H9 (cell line): Measurements from ENCODE around the gene LTK. TPM values are rescaled to one million over a fixed set of nuclear protein-coding genes. Genes with fewer than 3 reads are reported as not detected.

Experiments
- DNase-seq: peaks from one replicate; pipeline ENCODE4 v3.0.0-alpha.2; 2017
- H2AFZ ChIP-seq: one replicate; pipeline ENCODE4 v1.6.1; 2013; ENCODE audit warnings: mild to moderate bottlenecking, low read length, control low read depth, moderate library complexity
- H2AK5ac ChIP-seq: 2 replicates; pipeline ENCODE4 v1.6.1; 2013; ENCODE audit warnings: low read length, control low read depth, mixed read lengths; ENCODE audit not compliant: insufficient read length
- H2BK120ac ChIP-seq: one replicate; pipeline ENCODE4 v1.6.1; 2013; ENCODE audit warnings: low read depth, mild to moderate bottlenecking, low read length, control low read depth, inconsistent platforms; ENCODE audit not compliant: poor library complexity, severe bottlenecking
- H2BK12ac ChIP-seq: 2 replicates; pipeline ENCODE4 v1.6.1; 2013; ENCODE audit warnings: low read length, control low read depth, mixed read lengths, low read depth; ENCODE audit not compliant: insufficient read length
- H2BK15ac ChIP-seq: 2 replicates; pipeline ENCODE4 v1.6.1; 2013; ENCODE audit warnings: low read depth, low read length, control low read depth
- H2BK20ac ChIP-seq: one replicate; pipeline ENCODE4 v1.6.1; 2013; ENCODE audit warnings: low read depth, mild to moderate bottlenecking, low read length, control low read depth, inconsistent platforms; ENCODE audit not compliant: poor library complexity, severe bottlenecking
- H2BK5ac ChIP-seq: 2 replicates; pipeline ENCODE4 v1.6.1; 2013; ENCODE audit warnings: low read length, control low read depth, mixed read lengths; ENCODE audit not compliant: insufficient read length
- H3K14ac ChIP-seq: 2 replicates; pipeline ENCODE4 v1.6.1; 2013; ENCODE audit warnings: low read length, control low read depth; ENCODE audit not compliant: insufficient read depth
- H3K18ac ChIP-seq: 2 replicates; pipeline ENCODE4 v1.6.1; 2013; ENCODE audit warnings: low read depth, mild to moderate bottlenecking, mixed read lengths, low read length, control low read depth; ENCODE audit not compliant: insufficient read length
- H3K23ac ChIP-seq: 2 replicates; pipeline ENCODE4 v1.6.1; 2013; ENCODE audit warnings: low read length, control low read depth, mixed read lengths, low read depth; ENCODE audit not compliant: insufficient read length
- H3K23me2 ChIP-seq: 2 replicates; pipeline ENCODE4 v1.6.1; 2013; ENCODE audit warnings: low read depth, mild to moderate bottlenecking, mixed read lengths, low read length, control low read depth; ENCODE audit not compliant: insufficient read length, poor library complexity, severe bottlenecking
- H3K27ac ChIP-seq: 2 replicates; pipeline ENCODE4 v1.5.1; 2013; ENCODE audit warnings: low read length, control low read depth, mixed read lengths, low read depth; ENCODE audit not compliant: insufficient read length
- H3K27me3 ChIP-seq: 2 replicates; pipeline ENCODE4 v1.6.1; 2013; ENCODE audit warnings: low read length, control low read depth, inconsistent platforms; ENCODE audit not compliant: insufficient read depth
- H3K4ac ChIP-seq: 2 replicates; pipeline ENCODE4 v1.6.1; 2013; ENCODE audit warnings: low read depth, mild to moderate bottlenecking, control low read depth, inconsistent platforms, low read length, moderate library complexity
- H3K4me1 ChIP-seq: 2 replicates; pipeline ENCODE4 v1.6.1; 2013; ENCODE audit warnings: low read length, control low read depth, inconsistent platforms; ENCODE audit not compliant: insufficient read depth
- H3K4me2 ChIP-seq: 2 replicates; pipeline ENCODE4 v1.6.1; 2013; ENCODE audit warnings: low read length, control low read depth, mixed read lengths; ENCODE audit not compliant: insufficient read length, insufficient read depth
- H3K56ac ChIP-seq: 2 replicates; pipeline ENCODE4 v1.6.1; 2013; ENCODE audit warnings: low read depth, mild to moderate bottlenecking, mixed read lengths, low read length, control low read depth; ENCODE audit not compliant: insufficient read length
- H3K79me1 ChIP-seq: 2 replicates; pipeline ENCODE4 v1.6.1; 2013; ENCODE audit warnings: low read depth, mild to moderate bottlenecking, moderate library complexity, low read length, control low read depth, inconsistent platforms; ENCODE audit not compliant: insufficient read depth, poor library complexity, severe bottlenecking
- H3K79me2 ChIP-seq: 2 replicates; pipeline ENCODE4 v1.6.1; 2013; ENCODE audit warnings: low read length, control low read depth, inconsistent platforms; ENCODE audit not compliant: insufficient read depth
- H3K9ac ChIP-seq: 2 replicates; pipeline ENCODE4 v1.6.1; 2013; ENCODE audit warnings: low read length, control low read depth, mixed read lengths; ENCODE audit not compliant: insufficient read length; ENCODE audit errors: extremely low read depth
- H3K9me3 ChIP-seq: one replicate; pipeline ENCODE4 v1.6.1; 2013; ENCODE audit warnings: low read depth, low read length, inconsistent platforms; ENCODE audit not compliant: control insufficient read depth
- H3T11ph ChIP-seq: one replicate; pipeline ENCODE4 v1.6.1; 2013; ENCODE audit warnings: mild to moderate bottlenecking, low read length, control low read depth, inconsistent platforms
- H4K20me1 ChIP-seq: one replicate; pipeline ENCODE4 v1.6.1; 2013; ENCODE audit not compliant: control insufficient read depth, insufficient read length, insufficient read depth
- H4K5ac ChIP-seq: 2 replicates; pipeline ENCODE4 v1.6.1; 2013; ENCODE audit warnings: low read depth, mild to moderate bottlenecking, mixed read lengths, low read length, control low read depth; ENCODE audit not compliant: insufficient read length
- H4K8ac ChIP-seq: replicated peaks from 2 replicates; pipeline ENCODE4 v1.6.1; 2013; ENCODE audit warnings: low read length, control low read depth, mixed read lengths, low read depth; ENCODE audit not compliant: insufficient read length
- H4K91ac ChIP-seq: 2 replicates; pipeline ENCODE4 v1.6.1; 2013; ENCODE audit warnings: low read depth, mild to moderate bottlenecking, moderate library complexity, mixed read lengths, low read length, control low read depth; ENCODE audit not compliant: insufficient read length
- H3K27ac Mint-ChIP-seq, 3 experiments: 2 replicates in 2 of 3; 3 replicates in 1 of 3; pipeline ENCODE4 v1.8.0; 2020 to 2021; ENCODE audit warnings: mixed read lengths in 3 of 3, mild to moderate bottlenecking in 1 of 3, moderate library complexity in 1 of 3
- H3K27me3 Mint-ChIP-seq: 2 replicates; pipeline ENCODE4 v1.8.0; 2021; ENCODE audit warnings: low read depth, mild to moderate bottlenecking, moderate library complexity, mixed read lengths
- H3K36me3 Mint-ChIP-seq, 3 experiments: 2 replicates in 2 of 3; 3 replicates in 1 of 3; pipeline ENCODE4 v1.8.0; 2020 to 2021; ENCODE audit warnings: low read depth in 3 of 3, mixed read lengths in 3 of 3; ENCODE audit not compliant: insufficient read depth in 1 of 3
- H3K4me1 Mint-ChIP-seq, 2 experiments: 2 replicates each; pipeline ENCODE4 v1.8.0; 2020; ENCODE audit warnings: mixed read lengths in 2 of 2
- H3K4me3 Mint-ChIP-seq, 2 experiments: 2 replicates in 1 of 2; 3 replicates in 1 of 2; pipeline ENCODE4 v1.8.0; 2020 to 2021; ENCODE audit warnings: mild to moderate bottlenecking in 2 of 2, mixed read lengths in 2 of 2, moderate library complexity in 1 of 2
- H3K9me3 Mint-ChIP-seq, 2 experiments: 2 replicates in 1 of 2; 3 replicates in 1 of 2; pipeline ENCODE4 v1.8.0; 2020; ENCODE audit warnings: mild to moderate bottlenecking in 2 of 2, mixed read lengths in 2 of 2, moderate library complexity in 1 of 2
- CTCF ChIP-seq: fragments of 200-600 bp; sonication (generic); conservative IDR thresholded peaks from 3 replicates; pipeline ENCODE4 v1.8.0; 2021; ENCODE audit warnings: antibody characterized with exemption, mild to moderate bottlenecking
- WGBS: extraction: QIAGEN DNeasy Blood & Tissue Kit; methylation state at CpG from one replicate; pipeline ENCODE4 v1.1.7; 2013; ENCODE audit warnings: missing lambda C conversion rate, low lambda C conversion rate, mixed read lengths; ENCODE audit not compliant: insufficient read length; ENCODE audit errors: extremely low coverage; 5-methylcytosine and 5-hydroxymethylcytosine counted together
- total RNA-seq: library from RNA; stranded (reverse); gene quantifications from 2 replicates; pipeline ENCODE4 v1.2.1, GENCODE V29; 2021

Gene LTK
- total RNA-seq, 1 experiment from 2014 or later = 0.31 TPM

- Histone ChIP-seq H2BK20ac (no peak overlapping the region), H3K9ac (no peak overlapping the region), H3K9me3 (no peaks in the 10 kb centered on the region), H4K5ac (no peak overlapping the region), H3K4me1 (no peaks in the 10 kb centered on the region), H3K4ac (no peak overlapping the region), H3K23ac (no peak overlapping the region), H2BK5ac (no peak overlapping the region), H3K23me2 (peaks cover 11% of the 10 kb centered on the region), H3K79me1 (no peaks in the 10 kb centered on the region), H4K20me1 (no peaks in the 10 kb centered on the region), H4K8ac (no peak overlapping the region), H3K56ac (no peak overlapping the region), H3K14ac (no peak overlapping the region; the same call in 1 of the 2 replicates), H2BK120ac (no peak overlapping the region), H3K27ac (no peak overlapping the region), H3K4me2 (peak overlapping the region; percentile 87), H2BK12ac (no peak overlapping the region), H4K91ac (no peak overlapping the region), H3K79me2 (no peaks in the 10 kb centered on the region), H2BK15ac (no peak overlapping the region), H3K18ac (no peak overlapping the region), H3T11ph (no peak overlapping the region), H2AFZ (no peak overlapping the region), H2AK5ac (no peak overlapping the region), H3K27me3 (peaks cover 30% of the 10 kb centered on the region)
- Mint-ChIP-seq H3K4me1 (peaks cover 23 to 27% of the 10 kb centered on the region in 2 experiments), H3K36me3 (peaks cover 12 to 14% (median 12%) of the 10 kb centered on the region in 3 experiments), H3K4me3 (peak overlapping the region; percentile 60 to 84), H3K9me3 (no peaks in the 10 kb centered on the region; a peak in 1 of 5 replicates), H3K27me3 (peaks cover 76% of the 10 kb centered on the region), H3K27ac (no peak overlapping the region)
- no CpG with 5 or more reads among the region's 33 CpGs for WGBS
- no peak for DNase-seq
- TF ChIP-seq CTCF = no peak
Observed at GRCh38 chr15:41512512-41512939, 1.1 kb downstream of the LTK start.
